ENCODE measurements around the gene EPB41L4A.

DNA sequence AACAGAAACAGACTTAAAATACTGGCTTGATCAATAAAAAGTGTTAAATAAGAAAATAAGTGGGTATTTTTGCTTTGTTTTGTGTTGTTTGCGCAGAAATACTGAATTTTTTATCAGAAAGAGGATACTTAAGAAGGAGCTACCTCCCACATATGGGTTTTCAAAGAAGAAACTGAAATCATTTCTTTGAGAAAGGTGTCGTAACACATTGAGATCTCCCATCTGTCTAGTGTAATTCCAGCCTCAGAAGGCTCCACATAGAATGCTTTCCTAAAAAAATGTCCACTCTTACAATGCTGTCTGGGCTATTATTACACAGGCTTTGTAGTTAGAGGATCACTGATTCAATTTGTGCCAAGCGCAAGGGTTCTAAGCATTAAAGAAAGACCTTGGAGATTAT is 226.2 kb downstream of the EPB41L4A start:
- TF ChIP-seq, protein P1, sequence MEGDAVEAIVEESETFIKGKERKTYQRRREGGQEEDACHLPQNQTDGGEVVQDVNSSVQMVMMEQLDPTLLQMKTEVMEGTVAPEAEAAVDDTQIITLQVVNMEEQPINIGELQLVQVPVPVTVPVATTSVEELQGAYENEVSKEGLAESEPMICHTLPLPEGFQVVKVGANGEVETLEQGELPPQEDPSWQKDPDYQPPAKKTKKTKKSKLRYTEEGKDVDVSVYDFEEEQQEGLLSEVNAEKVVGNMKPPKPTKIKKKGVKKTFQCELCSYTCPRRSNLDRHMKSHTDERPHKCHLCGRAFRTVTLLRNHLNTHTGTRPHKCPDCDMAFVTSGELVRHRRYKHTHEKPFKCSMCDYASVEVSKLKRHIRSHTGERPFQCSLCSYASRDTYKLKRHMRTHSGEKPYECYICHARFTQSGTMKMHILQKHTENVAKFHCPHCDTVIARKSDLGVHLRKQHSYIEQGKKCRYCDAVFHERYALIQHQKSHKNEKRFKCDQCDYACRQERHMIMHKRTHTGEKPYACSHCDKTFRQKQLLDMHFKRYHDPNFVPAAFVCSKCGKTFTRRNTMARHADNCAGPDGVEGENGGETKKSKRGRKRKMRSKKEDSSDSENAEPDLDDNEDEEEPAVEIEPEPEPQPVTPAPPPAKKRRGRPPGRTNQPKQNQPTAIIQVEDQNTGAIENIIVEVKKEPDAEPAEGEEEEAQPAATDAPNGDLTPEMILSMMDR (IDR thresholded peaks at IDR 0.05): no peak
- TF ChIP-seq EP300 (IDR thresholded peaks at IDR 0.05): no peak

Data from ovary (tissue), 3 donors.